ENCODE measurements around the gene AP1S1.

DNA sequence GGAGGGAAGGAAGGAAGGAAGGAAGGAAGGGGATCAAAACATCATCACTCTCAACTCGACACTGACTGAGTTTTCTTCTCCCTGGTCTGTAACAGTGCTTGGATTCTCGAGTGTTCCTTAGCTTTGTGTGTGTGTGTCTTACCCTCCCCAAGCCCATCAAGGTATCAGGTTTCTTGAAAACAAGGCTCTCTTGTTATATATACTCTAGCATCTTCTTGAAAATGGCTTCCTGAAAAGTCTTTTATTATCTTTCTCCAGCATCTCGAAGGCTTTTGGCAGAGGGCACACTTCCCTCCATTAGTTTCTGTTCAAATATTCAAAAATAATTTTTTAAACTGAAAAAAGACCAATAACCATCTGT lies 14.0 kb upstream of the AP1S1 start:
- TF ChIP-seq, protein P1, sequence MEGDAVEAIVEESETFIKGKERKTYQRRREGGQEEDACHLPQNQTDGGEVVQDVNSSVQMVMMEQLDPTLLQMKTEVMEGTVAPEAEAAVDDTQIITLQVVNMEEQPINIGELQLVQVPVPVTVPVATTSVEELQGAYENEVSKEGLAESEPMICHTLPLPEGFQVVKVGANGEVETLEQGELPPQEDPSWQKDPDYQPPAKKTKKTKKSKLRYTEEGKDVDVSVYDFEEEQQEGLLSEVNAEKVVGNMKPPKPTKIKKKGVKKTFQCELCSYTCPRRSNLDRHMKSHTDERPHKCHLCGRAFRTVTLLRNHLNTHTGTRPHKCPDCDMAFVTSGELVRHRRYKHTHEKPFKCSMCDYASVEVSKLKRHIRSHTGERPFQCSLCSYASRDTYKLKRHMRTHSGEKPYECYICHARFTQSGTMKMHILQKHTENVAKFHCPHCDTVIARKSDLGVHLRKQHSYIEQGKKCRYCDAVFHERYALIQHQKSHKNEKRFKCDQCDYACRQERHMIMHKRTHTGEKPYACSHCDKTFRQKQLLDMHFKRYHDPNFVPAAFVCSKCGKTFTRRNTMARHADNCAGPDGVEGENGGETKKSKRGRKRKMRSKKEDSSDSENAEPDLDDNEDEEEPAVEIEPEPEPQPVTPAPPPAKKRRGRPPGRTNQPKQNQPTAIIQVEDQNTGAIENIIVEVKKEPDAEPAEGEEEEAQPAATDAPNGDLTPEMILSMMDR (IDR thresholded peaks at IDR 0.05; ENCODE audit: low read length) = no peak
- TF ChIP-seq EZH2 (IDR thresholded peaks at IDR 0.05; ENCODE audit: borderline replicate concordance, low read length) = no peak

All from OCI-LY1 (cell line).